GM13977 (cell line): ENCODE data around the gene NQO2.

ENCODE experiments used
- DNase-seq: peaks from one replicate; pipeline ENCODE4 v3.0.0; 2012; ENCODE audit warnings: low spot score
- CTCF ChIP-seq: IDR thresholded peaks from 2 replicates; pipeline ENCODE4 v1.5.1; 2012; ENCODE audit warnings: mild to moderate bottlenecking, control low read depth; ENCODE audit not compliant: insufficient read depth; ENCODE audit errors: extremely low read depth, missing control alignments
- in situ Hi-C: fragments of 300-500 bp; cut with MboI; formaldehyde crosslinking; loops from one replicate; pipeline ENCODE4 v1.12.0; 2022; ENCODE audit warnings: low sequenced_read_pairs, low pct_unique_long_range_greater_than_20kb, mixed read lengths, inconsistent platforms; ENCODE audit not compliant: unreplicated experiment

Gene NQO2

GRCh38 chr6:2980465-2980855 is 19.2 kb upstream of the NQO2 start:
- no peak for TF ChIP-seq CTCF
- in situ Hi-C loops, result no loop called here
- no peak for DNase-seq

- in situ Hi-C loops, result no loop called here
- TF ChIP-seq CTCF, result no peak
- no peak for DNase-seq
Observed at GRCh38 chr6:2982426-2983117, 17.1 kb upstream of the NQO2 start.

- no peak for DNase-seq
- in situ Hi-C loops, result no loop called here
- TF ChIP-seq CTCF, result no peak
Observed at GRCh38 chr6:2984738-2985406, 14.8 kb upstream of the NQO2 start.

GRCh38 chr6:2986722-2987221 is 12.9 kb upstream of the NQO2 start:
- no peak for DNase-seq
- TF ChIP-seq CTCF, result no peak
- in situ Hi-C loops, result no loop called here

GRCh38 chr6:2988094-2988425 is 11.6 kb upstream of the NQO2 start:
- TF ChIP-seq CTCF, result no peak
- no peak for DNase-seq
- in situ Hi-C loops, result no loop called here

- peak; percentile 74 for DNase-seq
- peak; percentile 81 for TF ChIP-seq CTCF
- in situ Hi-C loops, result no loop called here
Observed at GRCh38 chr6:2988426-2989331, 11.0 kb upstream of the NQO2 start.
